Stimulated activated CD4-positive, alpha-beta T cell treated with anti-CD3 and anti-CD28 coated beads, Interleukin-15, amount 100 ng/mL, for 1 hour (primary cell): ENCODE results near the gene ATP8B1.

Experiments
- DNase-seq, 2 donors: peaks; one replicate each; pipeline ENCODE4 v3.0.0-alpha.2; 2020; ENCODE audit warnings: low read depth in 1 of 2, low spot score in 1 of 2

Gene ATP8B1

GRCh38 chr18:57794951-57795728 is 8.0 kb downstream of the ATP8B1 start:
- DNase-seq, result no peak

DNA sequence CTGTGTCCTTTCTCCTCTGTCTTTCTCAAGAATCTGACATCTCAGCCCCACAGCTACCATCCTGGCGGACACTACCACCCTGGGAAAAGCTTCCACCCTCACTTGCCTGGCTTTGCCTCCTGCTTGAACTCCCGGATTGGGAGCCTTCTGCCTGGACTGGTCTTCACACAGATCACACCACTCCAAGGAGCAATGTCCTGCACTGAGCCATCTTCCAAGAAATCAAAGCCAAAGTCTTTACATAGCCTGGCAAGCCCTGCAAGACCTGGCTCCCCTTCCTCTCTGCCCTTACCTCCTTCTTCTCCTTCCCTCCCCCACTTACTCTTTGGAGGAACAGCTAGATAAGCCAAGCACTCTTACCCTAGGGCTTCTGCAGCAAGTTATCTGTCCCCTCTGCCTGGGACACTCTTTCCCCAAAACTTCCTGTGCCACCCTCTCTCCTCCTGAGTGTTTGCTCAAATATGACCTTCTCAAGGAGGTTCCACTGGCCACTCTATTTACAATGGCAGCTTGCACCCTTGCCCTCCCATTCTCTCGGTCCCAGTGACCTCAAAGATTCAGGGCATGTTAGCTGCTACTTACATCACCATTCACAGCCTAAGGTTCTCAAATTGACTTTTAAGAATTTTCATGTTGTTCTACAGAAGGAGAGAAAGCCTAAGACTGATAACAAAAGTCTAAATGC is 9.7 kb downstream of the ATP8B1 start:
- DNase-seq, result no peak

DNA sequence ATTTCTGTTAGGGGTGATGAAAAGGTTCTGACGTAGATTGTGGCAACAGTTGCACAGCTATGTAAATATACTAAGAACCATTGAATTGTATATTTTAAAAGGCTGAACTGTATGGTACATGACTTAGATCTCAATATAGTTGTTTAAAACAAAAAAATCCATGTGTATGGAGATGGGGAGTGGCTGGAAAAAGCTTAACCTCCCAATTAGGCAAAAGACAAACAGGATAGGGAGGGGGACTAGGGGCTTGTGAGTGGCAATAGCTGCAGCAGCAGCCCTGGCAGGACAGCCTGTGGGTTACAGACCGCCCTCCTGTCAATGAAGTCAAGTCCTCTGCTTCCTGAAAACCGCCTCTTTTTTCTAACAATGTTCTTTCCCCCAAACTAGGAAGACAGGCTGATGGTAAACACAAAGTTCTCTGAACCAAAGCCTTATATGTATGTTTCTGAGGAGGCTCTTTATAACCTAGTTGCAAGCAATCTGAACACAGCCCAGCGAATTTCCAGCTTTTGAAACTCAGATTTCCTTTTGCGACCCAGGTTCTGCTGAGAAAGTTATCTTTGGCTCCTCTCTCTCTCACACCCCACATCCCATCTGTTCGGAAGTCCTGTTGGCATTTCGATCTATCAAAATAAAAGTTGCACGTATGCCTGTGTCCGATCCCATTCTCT is 10.3 kb downstream of the ATP8B1 start:
- DNase-seq, result no peak

GRCh38 chr18:57791911-57792310 is 11.2 kb downstream of the ATP8B1 start:
- no peak for DNase-seq

GRCh38 chr18:57791192-57791591 is 11.9 kb downstream of the ATP8B1 start:
- no peak for DNase-seq

- DNase-seq, result no peak
Observed at GRCh38 chr18:57790316-57790715, 12.8 kb downstream of the ATP8B1 start.

DNA sequence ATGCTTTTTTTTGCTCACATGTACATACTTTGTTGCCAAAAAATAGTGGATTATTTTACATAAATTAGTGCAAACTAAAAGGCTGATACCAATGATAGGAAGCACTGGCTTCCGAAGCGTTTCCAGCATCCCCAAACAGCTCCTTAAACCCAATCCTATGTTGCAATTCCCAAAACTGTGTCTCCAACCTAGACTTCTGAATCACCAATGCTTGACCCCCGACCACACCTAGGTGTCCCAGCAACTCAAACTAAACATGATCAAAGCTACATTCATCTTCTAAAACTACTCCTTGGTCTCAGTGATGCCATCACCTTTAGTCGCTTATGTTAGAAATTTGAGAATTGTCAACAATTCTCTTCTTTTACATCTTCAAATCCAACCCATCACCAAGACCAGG is 13.4 kb downstream of the ATP8B1 start:
- no peak for DNase-seq

GRCh38 chr18:57789090-57789489 is 14.0 kb downstream of the ATP8B1 start:
- DNase-seq, result no peak

GRCh38 chr18:57787068-57787685 is 15.9 kb downstream of the ATP8B1 start:
- no peak for DNase-seq

- DNase-seq, result no peak
Observed at GRCh38 chr18:57785751-57786437, 17.2 kb downstream of the ATP8B1 start.

GRCh38 chr18:57784801-57785114 is 18.4 kb downstream of the ATP8B1 start:
- DNase-seq, result no peak

GRCh38 chr18:57784034-57784800 is 18.9 kb downstream of the ATP8B1 start:
- DNase-seq, result no peak

GRCh38 chr18:57782049-57782448 is 21.1 kb downstream of the ATP8B1 start:
- DNase-seq, result no peak

GRCh38 chr18:57780706-57781347 is 22.3 kb downstream of the ATP8B1 start:
- no peak for DNase-seq

DNA sequence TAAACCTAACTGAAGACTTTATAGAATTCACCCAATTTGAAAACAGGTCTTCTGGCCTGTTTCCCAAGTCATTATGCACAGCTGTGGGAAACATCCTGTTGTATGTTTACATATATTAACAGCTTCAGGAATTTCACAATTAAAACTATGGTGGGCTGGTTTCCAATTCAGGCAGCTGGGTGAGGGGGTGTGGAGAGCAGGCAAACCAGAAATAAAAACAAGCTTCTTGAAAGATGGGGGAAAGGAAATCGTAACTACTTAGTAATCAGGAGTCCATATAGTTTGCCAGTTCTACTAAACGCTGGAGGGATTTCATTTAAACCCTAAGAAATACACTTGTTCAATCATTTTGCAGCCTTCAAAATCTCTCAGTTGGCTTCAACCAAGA is 22.8 kb downstream of the ATP8B1 start:
- DNase-seq, result no peak

DNA sequence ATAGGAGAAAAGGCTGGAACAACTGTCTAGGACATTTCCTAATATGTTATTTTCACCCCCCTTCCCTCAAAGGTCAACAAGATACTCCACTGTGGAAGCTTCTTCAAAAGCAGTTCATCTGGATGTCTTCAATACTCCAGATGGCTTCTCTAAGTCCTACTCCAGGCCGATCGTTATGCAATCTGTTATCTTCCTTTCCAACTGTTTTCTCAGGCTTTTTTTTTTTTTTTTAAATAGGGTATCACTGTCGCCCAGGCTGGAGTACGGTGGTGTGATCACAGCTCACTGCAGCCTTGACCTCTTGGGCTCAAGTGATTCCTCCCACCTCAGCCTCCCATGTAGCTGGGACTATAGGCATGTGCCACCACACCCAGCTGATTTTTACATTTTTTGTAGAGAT is 26.3 kb downstream of the ATP8B1 start:
- DNase-seq, result no peak

DNA sequence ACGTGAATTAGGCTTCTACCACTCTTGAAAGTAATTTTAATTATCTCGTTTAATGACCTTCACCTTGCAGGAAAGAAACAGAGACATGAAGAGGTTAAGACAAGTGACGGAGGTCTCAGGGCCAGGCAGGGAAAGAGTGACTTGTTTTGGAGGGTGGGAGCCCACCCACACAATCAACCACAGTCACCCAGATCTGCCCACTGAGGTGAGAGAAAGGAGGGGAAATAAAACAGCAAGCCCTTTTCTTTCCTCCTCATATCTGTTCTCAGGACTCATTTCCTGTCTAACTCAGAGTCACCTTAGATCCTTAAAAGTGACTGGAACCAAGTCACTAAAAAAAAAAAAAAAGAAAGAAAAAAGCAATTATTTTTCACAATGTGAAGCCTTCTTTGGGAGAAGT is 26.8 kb downstream of the ATP8B1 start:
- DNase-seq, result no peak

GRCh38 chr18:57775937-57776336 is 27.2 kb downstream of the ATP8B1 start:
- DNase-seq, result no peak

DNA sequence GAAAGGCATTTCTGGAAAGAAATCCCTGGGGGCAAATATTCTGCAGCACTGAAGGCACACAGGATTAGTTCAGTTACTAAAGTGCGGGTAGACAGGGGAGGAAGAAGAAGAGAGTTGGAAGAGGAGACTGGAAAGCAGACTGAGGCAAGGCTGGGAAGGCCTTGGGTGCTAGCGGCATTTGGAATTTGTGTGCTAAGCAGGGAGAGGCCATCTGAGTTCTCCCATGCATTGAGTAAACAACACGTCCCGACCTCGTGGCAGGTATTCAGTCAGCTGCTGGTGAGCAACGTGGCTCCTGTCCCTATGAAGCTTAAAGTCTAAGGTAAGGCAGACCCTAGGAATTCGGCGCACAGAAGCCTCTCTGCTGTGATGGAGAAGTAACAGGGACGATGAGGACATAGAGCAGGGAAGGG is 30.7 kb downstream of the ATP8B1 start:
- no peak for DNase-seq

DNA sequence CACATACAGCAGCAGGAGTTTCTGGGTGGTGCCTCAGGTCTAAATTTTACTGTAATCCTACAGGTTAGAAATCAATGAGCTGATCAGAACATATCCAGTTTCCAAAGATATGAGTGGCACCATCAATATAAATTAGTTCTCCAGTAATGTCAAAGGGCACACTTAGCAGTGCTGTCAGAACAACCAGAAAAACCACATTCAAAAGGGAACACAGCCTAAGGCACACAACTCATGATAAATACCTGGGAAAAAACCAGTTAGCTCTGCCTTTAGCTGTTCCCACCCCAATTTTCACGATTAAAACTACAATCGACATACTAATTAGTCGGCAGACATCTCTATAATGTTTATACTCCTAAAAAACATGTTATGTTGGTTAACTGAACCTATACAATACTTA is 31.5 kb downstream of the ATP8B1 start:
- no peak for DNase-seq
